AG20443 (cell line): ENCODE data around the gene AMIGO2.
"Not testable (repeated sequence)": the region's sequence is repeated elsewhere in the genome, so short reads cannot be mapped to it uniquely, and the experiment has no call there.

Source experiments
- DNase-seq: peaks from one replicate; pipeline ENCODE4 v3.0.0; 2012; ENCODE audit warnings: low spot score, mixed read lengths

Gene AMIGO2, protein sequence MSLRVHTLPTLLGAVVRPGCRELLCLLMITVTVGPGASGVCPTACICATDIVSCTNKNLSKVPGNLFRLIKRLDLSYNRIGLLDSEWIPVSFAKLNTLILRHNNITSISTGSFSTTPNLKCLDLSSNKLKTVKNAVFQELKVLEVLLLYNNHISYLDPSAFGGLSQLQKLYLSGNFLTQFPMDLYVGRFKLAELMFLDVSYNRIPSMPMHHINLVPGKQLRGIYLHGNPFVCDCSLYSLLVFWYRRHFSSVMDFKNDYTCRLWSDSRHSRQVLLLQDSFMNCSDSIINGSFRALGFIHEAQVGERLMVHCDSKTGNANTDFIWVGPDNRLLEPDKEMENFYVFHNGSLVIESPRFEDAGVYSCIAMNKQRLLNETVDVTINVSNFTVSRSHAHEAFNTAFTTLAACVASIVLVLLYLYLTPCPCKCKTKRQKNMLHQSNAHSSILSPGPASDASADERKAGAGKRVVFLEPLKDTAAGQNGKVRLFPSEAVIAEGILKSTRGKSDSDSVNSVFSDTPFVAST

DNA sequence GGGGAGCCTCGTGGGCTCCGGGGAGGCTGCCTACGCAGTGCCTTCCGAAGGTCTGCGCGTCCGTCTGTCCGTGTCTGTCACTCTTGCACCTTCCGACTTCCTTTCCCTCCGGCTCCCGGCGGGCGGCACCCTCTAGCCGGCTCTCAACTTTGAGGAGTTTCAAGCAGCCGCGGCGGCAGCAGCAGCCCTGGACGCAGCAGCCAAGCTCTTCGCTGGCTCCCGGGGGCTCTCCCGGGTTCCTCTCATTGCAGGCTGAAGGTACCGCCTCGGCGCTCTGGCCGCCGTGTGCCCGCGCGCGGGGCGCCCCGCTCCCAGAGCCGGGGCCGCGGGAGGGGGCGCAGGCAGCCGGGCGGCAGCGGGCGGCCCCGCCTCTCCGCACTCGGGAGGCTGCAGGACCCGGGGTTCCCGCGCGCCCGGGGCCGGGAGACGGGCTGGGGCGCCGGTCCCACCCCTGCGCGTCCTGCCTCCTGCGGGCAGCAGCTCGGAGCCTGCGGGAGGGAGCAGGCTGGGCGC lies at the start of gene AMIGO2, which contains the start of gene PCED1B:
Gene AMIGO2, minus strand, starts transcription at position 492 of the 513 bp plus-strand sequence. CDS start 957 bp downstream, outside the sequence.
Gene PCED1B, plus strand, starts transcription at position 154 of the 513 bp plus-strand sequence. CDS start 155,443 bp downstream, outside the sequence.
- DNase-seq: peak; percentile 68

DNA sequence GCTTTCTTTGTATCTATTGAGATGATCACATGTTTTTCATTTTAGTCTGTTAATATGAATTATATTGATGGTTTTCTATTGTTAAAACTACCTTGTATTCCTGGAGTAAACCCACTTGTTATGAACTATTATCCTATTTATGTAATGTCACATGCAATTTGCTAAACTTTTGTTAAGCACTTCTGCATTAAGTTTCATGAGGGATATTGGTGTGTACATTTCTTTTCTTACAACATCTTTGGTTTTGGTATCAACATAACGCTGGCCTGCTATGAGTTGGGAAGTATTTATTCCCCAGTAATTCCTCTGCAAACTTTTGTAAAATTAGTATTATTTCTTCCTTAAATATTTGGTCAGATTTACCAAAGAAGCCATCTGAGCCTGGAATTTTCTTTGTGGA lies 46.5 kb upstream of the AMIGO2 start:
- no peak for DNase-seq

DNA sequence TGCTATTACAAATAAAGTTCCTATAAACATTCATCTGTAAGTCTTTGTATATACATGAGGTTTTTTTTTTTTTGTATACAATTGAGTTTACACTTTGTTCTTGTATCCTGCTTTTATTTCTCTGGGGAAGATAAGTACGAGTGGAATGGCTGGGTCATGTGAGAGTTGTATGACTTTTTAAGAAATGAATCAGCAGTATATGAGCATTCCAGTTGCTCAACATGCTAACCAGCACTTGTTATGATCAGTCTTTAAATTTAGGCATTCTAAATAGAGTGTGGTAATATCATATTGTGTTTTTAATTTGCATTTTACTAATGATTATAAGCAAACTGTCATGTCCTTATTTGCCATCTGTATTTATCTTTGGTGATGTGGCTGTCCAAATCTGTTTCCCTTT lies 44.7 kb upstream of the AMIGO2 start:
- no peak for DNase-seq

DNA sequence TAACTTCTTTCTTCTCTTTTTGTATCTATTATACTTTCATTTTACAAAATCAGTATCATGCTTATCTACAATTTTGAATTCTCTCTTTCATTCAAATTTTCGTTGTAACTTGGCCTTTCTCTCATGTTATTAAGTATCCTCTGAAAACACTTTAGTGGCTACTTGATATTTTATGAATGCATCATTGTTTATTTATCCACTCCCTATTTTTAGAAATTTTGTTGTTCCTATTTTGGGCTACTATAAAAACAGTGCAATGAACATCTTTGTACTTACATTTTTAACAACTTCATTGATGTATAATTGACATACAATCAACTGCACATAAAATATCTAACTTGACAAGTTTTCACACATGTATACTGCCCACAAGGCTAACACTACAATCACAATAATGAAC lies 44.0 kb upstream of the AMIGO2 start:
- no peak for DNase-seq

DNA sequence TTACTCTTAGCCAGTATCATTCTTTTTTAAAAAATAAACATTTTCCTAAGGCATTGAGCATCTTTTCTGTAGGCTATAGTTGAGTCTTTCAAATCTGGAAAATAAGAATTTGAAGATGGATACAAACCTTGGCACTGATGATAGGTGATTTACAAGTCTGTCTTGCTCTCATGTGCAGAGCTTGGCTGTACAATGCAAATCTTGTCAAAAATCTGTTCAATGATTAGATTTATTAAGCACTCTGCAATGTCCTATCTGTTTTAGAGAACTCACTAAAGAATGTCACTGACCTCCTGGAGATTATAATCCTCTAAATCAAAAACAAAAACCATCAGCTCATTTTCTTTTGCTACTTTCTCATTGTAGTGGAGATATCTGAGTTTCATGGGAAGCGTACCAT lies 42.8 kb upstream of the AMIGO2 start:
- no peak for DNase-seq

DNA sequence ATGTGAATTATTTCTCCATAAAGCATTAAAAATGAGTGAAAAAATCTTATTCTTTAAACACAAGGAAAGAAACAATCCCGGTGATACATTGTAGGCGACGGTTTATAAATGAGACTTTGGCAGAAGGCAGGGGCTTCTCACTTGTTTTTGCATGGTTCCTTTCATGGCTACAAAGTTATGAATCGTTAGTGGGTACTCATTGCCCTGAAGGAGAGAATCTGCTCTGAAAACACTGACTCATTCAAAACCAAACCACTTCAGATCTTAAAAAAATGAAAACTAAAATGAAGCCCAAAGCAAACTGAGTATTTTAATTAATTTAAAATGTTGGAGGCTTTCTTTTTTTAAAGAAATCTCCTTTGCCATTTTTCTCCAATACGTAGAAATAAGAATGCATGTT lies 41.4 kb upstream of the AMIGO2 start:
- DNase-seq: peak; percentile 43

DNA sequence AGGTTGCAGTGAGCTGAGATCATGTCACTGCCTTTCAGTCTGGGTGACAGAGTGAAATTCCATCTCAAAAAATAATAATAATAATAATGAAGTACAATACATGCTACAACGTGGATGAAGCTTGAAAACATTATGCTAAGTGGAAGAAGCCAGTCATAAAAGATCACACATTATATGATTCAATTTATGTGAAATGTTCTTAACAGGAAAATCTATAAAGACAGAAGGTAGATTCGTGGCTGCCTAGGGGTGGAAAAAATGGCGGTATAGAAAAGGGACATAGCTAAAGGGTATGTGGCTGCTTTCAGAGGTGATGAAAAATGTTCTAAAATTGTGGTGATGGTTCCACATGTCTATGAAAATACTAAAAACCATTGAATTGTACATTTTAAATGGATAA lies 41.0 kb upstream of the AMIGO2 start:
- DNase-seq: no peak

DNA sequence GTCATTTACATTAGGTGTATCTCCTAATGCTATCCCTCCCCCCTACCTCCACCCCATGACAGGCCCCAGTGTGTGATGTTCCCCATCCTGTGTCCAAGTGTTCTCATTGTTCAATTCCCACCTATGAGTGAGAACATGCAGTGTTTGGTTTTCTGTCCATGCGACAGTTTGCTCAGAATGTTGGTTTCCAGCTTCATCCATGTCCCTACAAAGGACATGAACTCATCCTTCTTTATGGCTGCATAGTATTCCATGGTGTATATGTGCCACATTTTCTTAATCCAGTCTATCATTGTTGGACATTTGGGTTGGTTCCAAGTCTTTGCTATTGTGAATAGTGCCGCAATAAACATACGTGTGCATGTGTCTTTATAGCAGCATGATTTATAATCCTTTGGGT lies 37.5 kb upstream of the AMIGO2 start:
- not testable (repeated sequence) for DNase-seq

DNA sequence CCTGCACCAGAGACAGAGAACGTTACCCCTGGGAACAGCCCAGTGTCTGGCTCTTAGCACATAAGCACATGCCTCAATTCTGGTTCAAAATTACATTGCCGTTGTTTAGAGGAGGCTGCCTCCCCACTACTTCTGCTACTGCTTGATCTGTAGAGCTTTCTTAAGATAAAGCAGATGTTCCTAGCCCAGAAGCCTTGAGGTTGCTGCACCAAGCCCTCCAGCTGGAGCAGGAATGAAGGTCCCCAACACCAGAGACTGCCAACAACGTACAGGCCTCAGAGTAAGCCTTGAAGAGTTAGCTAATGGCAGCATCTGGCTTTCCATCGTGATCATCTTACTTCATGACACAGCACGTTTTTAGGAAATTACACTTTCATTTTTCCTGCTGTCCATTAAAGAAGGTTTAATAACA lies 34.7 kb upstream of the AMIGO2 start:
- DNase-seq: peak; percentile 32

DNA sequence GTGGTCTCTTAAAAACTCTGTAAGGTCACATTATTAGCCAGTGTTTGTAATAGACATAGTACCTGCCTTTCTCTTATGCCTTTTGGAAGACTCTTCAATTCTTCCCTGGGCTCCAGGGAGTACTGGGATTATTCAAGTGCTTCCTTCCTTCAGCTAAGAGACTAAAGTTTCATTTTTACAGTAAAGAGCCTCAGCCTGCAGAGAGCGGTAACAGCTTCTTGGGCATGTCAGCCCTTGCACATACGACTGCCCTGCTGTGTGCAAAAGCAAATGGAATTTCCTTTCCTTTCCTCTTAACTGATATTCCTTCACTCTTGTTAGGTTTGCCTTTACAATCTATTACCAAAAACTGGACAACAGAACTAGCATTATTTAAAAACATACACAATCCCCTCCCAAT lies 32.9 kb upstream of the AMIGO2 start:
- DNase-seq: no peak

DNA sequence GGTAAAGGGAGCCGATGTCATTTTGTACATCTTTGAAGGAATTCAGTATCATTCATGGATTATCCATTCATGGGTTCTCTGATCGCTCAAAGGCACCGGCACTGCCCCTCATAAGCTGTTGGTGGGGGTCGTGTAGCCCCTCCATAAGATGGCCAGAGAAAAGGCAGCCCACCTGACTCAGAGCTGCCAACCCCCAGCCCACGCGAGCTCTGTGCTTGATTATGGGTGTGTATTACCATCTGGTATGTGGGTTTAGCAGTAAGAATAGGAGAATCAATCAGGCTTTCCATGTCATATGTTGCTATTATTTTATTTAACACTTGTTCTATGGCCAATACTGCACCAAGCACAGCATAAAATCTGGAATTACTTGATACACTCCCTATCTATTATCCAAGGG lies 32.1 kb upstream of the AMIGO2 start:
- DNase-seq: no peak

DNA sequence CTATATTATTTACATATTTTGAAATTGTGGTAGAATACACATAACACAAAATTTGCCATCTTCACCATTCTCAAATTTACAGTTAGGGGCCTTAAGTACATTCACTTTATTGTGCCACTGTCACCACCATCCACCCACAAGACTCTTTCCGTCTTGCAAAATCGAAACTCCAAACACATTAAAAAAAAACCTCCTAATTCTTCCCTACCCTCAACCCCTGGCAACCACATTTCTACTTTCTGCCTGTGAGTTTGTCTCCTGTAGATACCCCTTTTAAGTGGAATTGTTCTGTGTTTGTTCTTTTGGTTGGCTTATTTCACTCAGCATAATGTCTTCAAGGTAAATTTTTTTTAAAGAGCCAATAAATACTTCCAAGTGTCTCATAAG lies 31.6 kb upstream of the AMIGO2 start:
- DNase-seq: no peak

DNA sequence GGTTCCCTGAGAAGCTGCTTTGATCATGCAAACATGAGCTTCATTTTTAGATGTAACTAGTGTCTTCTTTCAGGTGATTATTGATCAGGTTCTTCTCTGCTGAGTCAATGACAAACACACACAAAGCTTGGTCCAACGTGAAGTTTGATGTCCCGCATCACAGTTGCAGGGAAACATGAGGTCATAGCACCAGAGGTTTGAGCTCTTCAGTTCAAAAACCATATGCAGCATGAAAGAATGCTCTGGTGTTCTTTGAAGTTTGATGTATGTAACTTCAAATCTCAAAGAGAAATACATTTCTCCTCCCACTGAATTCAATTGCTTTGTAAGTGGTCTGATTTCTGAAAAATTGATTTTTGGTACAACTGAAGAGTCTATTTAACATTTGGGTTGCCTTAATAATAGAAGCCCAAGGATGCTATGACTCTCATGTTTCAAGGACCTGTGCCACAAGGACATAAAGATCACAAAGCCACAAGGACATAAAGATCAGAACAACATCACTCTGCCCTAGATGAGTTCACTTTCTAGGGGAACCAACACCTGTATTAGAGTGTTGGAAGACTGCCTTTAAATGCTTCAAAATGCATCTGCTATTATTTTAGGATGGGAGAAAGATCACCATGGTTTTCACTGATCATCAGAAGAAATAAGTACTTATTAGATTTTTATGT lies 31.1 kb upstream of the AMIGO2 start:
- no peak for DNase-seq

DNA sequence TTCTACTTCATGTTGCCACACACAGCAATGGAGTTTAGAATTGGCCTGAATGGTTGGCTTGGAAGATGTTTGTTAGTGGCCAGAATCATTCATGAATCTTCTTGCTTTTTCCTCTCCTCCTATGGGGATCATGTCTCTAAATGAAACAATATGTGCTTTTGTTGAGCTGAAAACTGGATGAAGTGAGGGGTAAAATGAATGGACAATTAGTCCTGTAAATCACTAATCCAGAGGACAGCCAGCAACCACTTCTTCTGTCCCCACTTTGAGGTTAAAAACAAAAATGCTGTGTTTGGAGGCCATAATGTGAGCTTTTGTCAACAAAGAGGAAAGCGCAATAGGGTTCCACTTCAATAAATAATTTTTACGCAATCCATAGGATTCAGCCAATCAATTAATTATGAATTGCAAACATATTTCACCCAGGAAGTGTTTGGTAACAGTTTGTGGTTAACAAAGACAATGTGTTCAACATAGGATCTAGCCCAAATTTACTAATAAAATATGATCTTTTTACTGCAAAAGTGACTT lies 30.3 kb upstream of the AMIGO2 start:
- no peak for DNase-seq

DNA sequence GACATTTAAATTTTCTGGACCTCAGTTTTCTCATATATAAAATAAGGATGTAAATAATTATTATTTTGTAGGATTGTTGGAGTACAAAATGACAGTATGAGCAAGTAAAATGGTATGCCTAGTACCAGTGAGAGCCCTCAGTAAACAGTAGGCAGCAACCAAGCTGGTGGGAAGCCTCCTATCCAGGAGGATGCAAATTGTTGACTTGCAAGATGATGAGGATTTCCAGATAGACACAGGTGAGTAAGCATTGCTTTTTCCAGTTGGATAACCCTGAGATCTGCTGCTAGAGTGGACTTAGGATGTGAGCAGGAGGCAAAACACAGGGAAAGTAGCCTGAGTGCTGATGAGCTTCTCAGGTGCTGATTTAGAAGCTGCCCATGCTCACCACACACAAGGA lies 28.2 kb upstream of the AMIGO2 start:
- no peak for DNase-seq

DNA sequence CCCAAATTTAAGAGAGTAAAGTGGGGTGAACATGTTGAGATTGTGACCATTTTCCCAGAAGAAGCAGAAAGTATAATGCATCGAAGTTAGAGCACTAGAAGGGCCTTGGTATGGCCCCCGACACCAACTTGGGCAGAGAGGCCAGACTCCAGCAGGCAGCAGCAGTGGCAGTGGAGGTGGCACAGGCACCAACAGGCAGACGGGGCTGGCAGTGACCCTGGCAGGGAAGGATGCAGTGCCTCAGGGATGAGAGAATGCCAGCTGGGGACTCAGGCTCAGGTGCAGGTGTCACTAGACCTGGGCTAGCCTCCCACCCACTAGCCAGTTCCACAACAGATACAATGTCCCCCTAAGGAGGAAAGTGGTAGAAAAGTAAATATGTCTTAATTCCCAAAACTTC lies 27.7 kb upstream of the AMIGO2 start:
- no peak for DNase-seq

DNA sequence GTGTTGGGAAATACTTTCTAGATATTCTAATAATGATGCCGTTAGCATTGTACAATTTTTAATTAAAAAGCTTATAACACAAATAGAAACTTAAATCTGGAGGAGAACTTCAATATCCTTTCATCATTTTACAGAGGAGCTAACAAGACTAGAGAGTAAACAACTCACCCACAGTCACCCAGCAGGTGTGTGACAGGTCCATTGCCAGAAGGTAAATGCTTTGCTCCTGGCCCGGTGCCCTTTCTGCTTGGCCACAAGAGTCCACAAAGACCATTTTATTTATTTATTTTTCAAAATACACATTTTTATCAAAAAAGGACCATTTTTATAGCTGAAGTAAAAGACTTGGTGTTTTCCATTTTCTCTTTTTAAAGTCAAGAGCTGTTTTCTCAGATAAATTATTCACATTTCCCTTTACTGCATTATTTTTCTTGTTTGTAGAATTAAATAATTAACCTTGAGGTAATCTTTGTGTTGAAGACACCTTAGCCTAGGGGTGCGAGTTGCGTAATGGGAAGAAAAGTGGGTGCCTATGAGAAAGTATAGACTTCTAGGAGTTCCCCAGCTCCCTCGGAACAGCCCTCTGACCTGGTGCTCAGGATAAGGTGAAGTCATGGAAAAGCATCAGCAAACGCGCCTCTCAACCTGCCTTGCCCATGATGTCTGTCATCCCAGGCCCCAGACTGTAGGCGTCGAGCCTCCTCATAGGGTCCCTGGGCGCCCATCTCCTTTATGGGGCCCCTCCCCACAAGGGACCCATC lies 26.3 kb upstream of the AMIGO2 start:
- DNase-seq: no peak

DNA sequence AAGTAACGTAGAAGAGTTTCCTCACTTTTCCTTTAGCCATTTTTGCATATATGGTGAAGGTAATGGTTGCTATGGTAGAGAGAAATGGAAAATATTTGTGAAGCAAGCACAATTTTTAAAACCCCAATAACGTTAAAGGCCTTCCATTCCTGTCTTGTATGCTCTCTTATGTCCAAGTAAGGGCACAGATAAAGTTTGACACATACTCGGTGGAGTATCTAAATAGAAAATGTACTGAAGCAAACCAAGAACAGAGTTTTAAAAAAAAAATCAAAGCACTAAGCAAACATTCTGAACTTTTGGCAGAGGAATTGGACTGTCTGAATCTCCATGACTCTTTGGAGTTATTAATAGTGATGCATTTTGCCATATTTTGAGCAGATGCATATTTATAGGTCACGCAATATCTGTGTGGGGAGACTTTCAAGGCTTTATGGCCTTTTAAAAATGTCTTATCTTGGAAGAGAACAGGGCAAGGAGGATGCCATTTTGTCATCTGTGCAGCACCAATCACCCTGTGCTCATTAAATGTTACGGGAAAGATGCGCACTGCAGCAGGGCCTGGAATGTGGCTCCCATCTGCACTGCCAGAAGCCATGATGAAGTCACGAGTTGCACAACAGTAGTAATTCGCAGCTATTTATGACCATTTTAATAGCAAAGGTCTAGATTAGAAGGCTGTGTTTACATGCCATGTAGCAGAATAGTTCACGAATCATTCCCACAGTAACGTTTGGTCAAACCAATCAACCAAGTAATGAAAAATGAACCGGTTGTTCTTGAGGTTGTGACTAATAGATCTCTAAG lies 23.3 kb upstream of the AMIGO2 start:
- DNase-seq: peak; percentile 89

DNA sequence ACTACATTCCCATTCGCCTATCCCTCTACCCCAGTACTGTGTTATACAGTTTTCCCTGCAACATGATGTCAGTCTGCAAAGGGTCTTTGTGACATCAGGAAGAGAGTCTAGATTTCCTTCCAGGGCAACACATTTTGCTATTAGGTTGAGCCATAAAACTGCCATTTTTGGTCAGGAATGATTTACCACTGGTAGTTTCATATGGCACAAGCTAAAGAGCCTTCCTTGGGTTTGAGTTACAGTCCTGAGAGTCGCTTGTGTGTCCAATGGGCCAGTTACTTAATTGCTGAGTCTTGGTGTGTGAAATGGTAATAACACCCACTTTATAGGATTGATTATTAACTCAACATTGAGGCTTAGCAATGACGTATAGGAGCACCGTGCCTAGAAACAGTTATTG lies 22.6 kb upstream of the AMIGO2 start:
- no peak for DNase-seq

DNA sequence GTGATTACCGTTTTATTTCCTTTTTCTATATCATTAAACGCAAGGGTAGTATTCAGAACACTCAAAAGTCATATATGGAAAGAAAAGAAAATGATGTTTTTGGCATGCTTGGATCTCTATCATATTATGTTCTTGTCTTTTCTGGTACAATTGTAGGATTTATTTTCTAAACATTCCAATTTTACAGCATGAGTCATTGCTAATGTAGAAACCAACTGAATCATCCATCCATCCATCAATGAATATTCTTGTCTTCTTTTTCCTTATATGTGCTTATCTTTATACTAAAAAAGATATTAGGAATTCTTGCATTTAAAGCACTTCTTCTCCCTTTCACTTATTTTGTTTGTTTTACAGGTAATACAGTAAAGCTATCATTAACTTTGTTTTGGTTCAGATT lies 20.4 kb upstream of the AMIGO2 start:
- no peak for DNase-seq

DNA sequence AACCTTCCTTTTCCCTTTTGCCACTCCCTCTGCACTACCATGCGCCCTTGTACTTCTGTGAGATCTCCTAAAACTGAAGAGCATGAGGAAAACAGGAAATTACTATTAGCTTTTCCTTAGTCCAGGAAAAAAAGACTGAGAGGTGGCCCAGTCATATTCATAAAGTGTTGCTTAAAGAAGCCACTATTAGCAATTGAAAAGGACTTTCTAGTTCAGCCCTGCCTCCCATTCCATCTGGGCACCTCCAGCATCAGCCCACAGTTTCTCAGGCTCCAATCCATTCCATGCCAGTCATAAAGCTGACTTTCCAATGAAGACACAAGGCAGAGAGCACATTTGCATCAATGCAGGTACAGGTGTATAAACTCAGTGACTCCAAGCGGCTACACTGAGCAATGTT lies 19.9 kb upstream of the AMIGO2 start:
- DNase-seq: no peak
